Panc1 (cell line): Measurements from ENCODE around the gene MACROD1. TPM values are rescaled to one million over a fixed set of nuclear protein-coding genes. Genes with fewer than 3 reads are reported as not detected.

Experiments used
- ATAC-seq: fragments of 200-7000 bp; cut with Tn5 transposase; 2 replicates; pipeline ENCODE4 v1.9.1; 2020; ENCODE audit warnings: mild to moderate bottlenecking, moderate library complexity
- BruUV-seq: library from RNA; stranded (reverse); fragments of 400-500 nt; replicated peaks from 2 replicates; lab custom pipeline; 2021; lab: Mats Ljungman, UMichigan
- CTCF ChIA-PET: fragments of 300-600 bp; sonication (Branson Sonifier 250); formaldehyde crosslinking; loops from one replicate; lab custom pipeline; 2022; ENCODE audit warnings: antibody characterized with exemption; lab: Charles Lee
- POLR2A ChIA-PET: fragments of 300-600 bp; sonication (Branson Sonifier 250); formaldehyde crosslinking; loops from one replicate; lab custom pipeline; 2022; ENCODE audit warnings: antibody characterized with exemption; lab: Charles Lee
- DNase-seq: peaks from one replicate; pipeline ENCODE4 v3.0.0-alpha.2; 2010; ENCODE audit warnings: low read depth, low spot score
- H3K27ac ChIP-seq: 2 replicates; pipeline ENCODE4 v1.5.1; 2011; ENCODE audit warnings: mild to moderate bottlenecking, low read length, inconsistent platforms
- H3K27me3 ChIP-seq: fragments of 200-500 bp; sonication (Bioruptor generic); 2 replicates; pipeline ENCODE4 v1.6.0; 2014; ENCODE audit warnings: low read length, inconsistent platforms; ENCODE audit not compliant: control insufficient read depth, insufficient read depth
- H3K36me3 ChIP-seq: fragments of 200-500 bp; sonication (Bioruptor generic); 2 replicates; pipeline ENCODE4 v1.5.1; 2014; ENCODE audit warnings: inconsistent platforms, mild to moderate bottlenecking, low read length, moderate library complexity; ENCODE audit not compliant: control insufficient read depth, insufficient read depth
- H3K4me1 ChIP-seq: 2 replicates; pipeline ENCODE4 v1.5.1; 2011; ENCODE audit warnings: inconsistent platforms, mild to moderate bottlenecking, low read length, moderate library complexity; ENCODE audit not compliant: control insufficient read depth, insufficient read depth
- H3K4me3 ChIP-seq, 2 experiments: 2 replicates each; pipeline ENCODE4 v1.5.1; 2011 to 2012; ENCODE audit warnings: low read depth in 2 of 2, low read length in 2 of 2, mild to moderate bottlenecking in 2 of 2, inconsistent platforms in 1 of 2, moderate library complexity in 1 of 2
- H3K9me3 ChIP-seq: fragments of 200-500 bp; sonication (Bioruptor generic); 2 replicates; pipeline ENCODE4 v1.5.1; 2014; ENCODE audit warnings: low read depth, mild to moderate bottlenecking, inconsistent platforms, low read length, moderate library complexity; ENCODE audit not compliant: control insufficient read depth, insufficient read depth
- POLR2AphosphoS5 ChIP-seq: IDR thresholded peaks from 2 replicates; pipeline ENCODE4 v1.6.1; 2012; ENCODE audit warnings: mild to moderate bottlenecking, low read depth, low read length, moderate library complexity
- SIN3A ChIP-seq: IDR thresholded peaks from 2 replicates; pipeline ENCODE4 v1.6.1; 2012; ENCODE audit warnings: low read depth, mild to moderate bottlenecking, low read length, moderate library complexity, borderline replicate concordance; ENCODE audit not compliant: insufficient read depth
- TCF7L2 ChIP-seq: IDR thresholded peaks from 2 replicates; pipeline ENCODE4 v1.6.1; 2011; ENCODE audit warnings: mild to moderate bottlenecking, low read depth, low read length, inconsistent platforms
- in situ Hi-C: cut with HindIII; loops from 2 replicates; pipeline ENCODE4 v1.10.0; 2016; ENCODE audit warnings: low sequenced_read_pairs, low pct_unique_long_range_greater_than_20kb
- intact Hi-C: fragments of 100-400 bp; cut with micrococcal nuclease; formaldehyde crosslinking; loops from one replicate; pipeline ENCODE4 v1.10.0; 2022; ENCODE audit not compliant: unreplicated experiment
- total RNA-seq: library from RNA; stranded (reverse); gene quantifications from one replicate; pipeline ENCODE4 v1.2.1, GENCODE V29; 2021; ENCODE audit not compliant: unreplicated experiment
- TF ChIP-seq, protein P1 (sequence below): fragments of 450-650 bp; IDR thresholded peaks from 2 replicates; pipeline ENCODE4 v1.5.1; 2017; ENCODE audit warnings: mild to moderate bottlenecking
- TF ChIP-seq, protein P2 (sequence below), 2 experiments: IDR thresholded peaks; 2 replicates each; pipeline ENCODE4 v1.6.1; 2011 to 2012; ENCODE audit warnings: low read depth in 2 of 2, control low read depth in 1 of 2, low read length in 1 of 2, mild to moderate bottlenecking in 1 of 2, moderate library complexity in 1 of 2; ENCODE audit not compliant: insufficient read depth in 1 of 2

The MACROD1 gene
- total RNA-seq, 1 experiment from 2014 or later, result 16.8 TPM

GRCh38 chr11:64060263-64060860, 105.6 kb downstream of the MACROD1 start:
- CTCF ChIA-PET, result no interaction called here
- Histone ChIP-seq H3K4me1 (no peaks in the 10 kb centered on the region), H3K27ac (no peak overlapping the region), H3K36me3 (no peaks in the 10 kb centered on the region), H3K4me3 (no peak overlapping the region), H3K9me3 (no peaks in the 10 kb centered on the region), H3K27me3 (no peaks in the 10 kb centered on the region)
- ATAC-seq, result no peak
- in situ Hi-C loops (no loop called here), intact Hi-C loops (no loop called here)
- DNase-seq, result no peak
- BruUV-seq, result no TSS peak
- TF ChIP-seq POLR2AphosphoS5 (no peak), SIN3A (no peak), TCF7L2 (no peak)
- TF ChIP-seq, protein P1, sequence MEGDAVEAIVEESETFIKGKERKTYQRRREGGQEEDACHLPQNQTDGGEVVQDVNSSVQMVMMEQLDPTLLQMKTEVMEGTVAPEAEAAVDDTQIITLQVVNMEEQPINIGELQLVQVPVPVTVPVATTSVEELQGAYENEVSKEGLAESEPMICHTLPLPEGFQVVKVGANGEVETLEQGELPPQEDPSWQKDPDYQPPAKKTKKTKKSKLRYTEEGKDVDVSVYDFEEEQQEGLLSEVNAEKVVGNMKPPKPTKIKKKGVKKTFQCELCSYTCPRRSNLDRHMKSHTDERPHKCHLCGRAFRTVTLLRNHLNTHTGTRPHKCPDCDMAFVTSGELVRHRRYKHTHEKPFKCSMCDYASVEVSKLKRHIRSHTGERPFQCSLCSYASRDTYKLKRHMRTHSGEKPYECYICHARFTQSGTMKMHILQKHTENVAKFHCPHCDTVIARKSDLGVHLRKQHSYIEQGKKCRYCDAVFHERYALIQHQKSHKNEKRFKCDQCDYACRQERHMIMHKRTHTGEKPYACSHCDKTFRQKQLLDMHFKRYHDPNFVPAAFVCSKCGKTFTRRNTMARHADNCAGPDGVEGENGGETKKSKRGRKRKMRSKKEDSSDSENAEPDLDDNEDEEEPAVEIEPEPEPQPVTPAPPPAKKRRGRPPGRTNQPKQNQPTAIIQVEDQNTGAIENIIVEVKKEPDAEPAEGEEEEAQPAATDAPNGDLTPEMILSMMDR, result no peak
- TF ChIP-seq, protein P2, sequence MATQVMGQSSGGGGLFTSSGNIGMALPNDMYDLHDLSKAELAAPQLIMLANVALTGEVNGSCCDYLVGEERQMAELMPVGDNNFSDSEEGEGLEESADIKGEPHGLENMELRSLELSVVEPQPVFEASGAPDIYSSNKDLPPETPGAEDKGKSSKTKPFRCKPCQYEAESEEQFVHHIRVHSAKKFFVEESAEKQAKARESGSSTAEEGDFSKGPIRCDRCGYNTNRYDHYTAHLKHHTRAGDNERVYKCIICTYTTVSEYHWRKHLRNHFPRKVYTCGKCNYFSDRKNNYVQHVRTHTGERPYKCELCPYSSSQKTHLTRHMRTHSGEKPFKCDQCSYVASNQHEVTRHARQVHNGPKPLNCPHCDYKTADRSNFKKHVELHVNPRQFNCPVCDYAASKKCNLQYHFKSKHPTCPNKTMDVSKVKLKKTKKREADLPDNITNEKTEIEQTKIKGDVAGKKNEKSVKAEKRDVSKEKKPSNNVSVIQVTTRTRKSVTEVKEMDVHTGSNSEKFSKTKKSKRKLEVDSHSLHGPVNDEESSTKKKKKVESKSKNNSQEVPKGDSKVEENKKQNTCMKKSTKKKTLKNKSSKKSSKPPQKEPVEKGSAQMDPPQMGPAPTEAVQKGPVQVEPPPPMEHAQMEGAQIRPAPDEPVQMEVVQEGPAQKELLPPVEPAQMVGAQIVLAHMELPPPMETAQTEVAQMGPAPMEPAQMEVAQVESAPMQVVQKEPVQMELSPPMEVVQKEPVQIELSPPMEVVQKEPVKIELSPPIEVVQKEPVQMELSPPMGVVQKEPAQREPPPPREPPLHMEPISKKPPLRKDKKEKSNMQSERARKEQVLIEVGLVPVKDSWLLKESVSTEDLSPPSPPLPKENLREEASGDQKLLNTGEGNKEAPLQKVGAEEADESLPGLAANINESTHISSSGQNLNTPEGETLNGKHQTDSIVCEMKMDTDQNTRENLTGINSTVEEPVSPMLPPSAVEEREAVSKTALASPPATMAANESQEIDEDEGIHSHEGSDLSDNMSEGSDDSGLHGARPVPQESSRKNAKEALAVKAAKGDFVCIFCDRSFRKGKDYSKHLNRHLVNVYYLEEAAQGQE (IDR thresholded peaks at IDR 0.05; ENCODE audit: insufficient read depth in 1 of 2, low read depth in 2 of 2, low read length in 1 of 2), result no peak
- POLR2A ChIA-PET, result no interaction called here

DNA sequence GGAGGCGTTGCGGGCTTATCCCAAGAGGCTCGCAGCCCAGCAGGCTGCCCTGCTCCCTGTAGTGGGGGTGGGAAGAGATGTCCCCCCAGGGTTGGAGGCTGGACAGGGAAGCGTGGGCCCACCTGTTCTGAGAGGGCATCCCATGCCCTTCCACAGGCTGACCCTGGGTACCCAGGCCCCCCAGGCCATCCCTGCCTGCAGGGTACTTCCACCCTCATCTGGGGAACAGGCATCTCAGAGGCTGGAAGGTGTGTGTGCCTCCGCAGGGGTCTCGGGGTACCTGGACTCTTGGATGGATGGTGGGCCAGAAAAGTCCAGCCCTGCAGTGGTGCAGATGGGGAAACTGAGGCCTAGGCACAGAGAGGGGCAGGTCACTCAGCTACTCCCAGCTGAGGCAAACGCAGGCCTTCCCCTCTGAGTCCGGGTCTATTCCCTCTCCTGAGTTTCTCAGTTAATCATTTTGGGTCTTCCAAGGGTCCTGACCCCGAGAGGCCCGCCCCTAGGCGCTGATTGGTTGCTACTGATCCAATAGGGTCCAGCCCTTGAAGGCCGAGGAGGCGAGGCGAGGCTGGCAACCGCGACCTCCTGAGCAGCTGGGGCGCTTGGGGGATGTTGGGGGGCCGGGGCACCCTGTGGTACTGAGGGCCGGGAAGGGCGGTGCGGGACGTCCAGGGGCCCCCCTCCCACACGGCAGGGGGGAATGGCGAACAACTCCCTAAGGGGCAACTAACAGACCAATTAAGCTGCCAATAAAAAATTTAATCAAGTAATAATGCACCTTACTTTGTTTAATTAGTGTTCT, 106.4 kb downstream of the MACROD1 start:
- DNase-seq, result no peak
- POLR2A ChIA-PET, result interaction anchor here (0.6 kb wide), 1 partner anchor 149 kb away, joined by 4 read pairs; no protein-coding TSS in a partner anchor
- intact Hi-C loops (no loop called here), in situ Hi-C loops (no loop called here)
- no TSS peak for BruUV-seq
- CTCF ChIA-PET, result no interaction called here
- TF ChIP-seq, protein P2 (IDR thresholded peaks at IDR 0.05; ENCODE audit: insufficient read depth in 1 of 2, low read depth in 2 of 2, low read length in 1 of 2), result no peak
- TF ChIP-seq POLR2AphosphoS5 (no peak), SIN3A (no peak)
- TF ChIP-seq, protein P1, result no peak
- H3K4me3 ChIP-seq, result no peak overlapping the region
- no peaks in the 10 kb centered on the region for H3K36me3 ChIP-seq
- no peak overlapping the region for H3K27ac ChIP-seq
- H3K27me3 ChIP-seq, result no peaks in the 10 kb centered on the region
- ATAC-seq, result no peak
- H3K9me3 ChIP-seq, result no peaks in the 10 kb centered on the region
- H3K4me1 ChIP-seq, result peaks cover 2% of the 10 kb centered on the region; the same call in 1 of the 2 replicates
